Amniotic epithelial cell (primary cell): ENCODE data around the gene GRHL3.
"Not testable (repeated sequence)": the region's sequence is repeated elsewhere in the genome, so short reads cannot be mapped to it uniquely, and the experiment has no call there.

Experiments
- DNase-seq: peaks from one replicate; pipeline ENCODE4 v3.0.0-alpha.2; 2010; ENCODE audit warnings: low read depth

Gene GRHL3

GRCh38 chr1:24319312-24319863 is at the start of gene GRHL3:
Gene GRHL3, plus strand, starts transcription at chr1:24319357. Its CDS starts 195 bp downstream, at chr1:24319552.
- DNase-seq = peak; percentile 39

GRCh38 chr1:24274203-24275103 is 44.7 kb upstream of the GRHL3 start:
- DNase-seq = not testable (repeated sequence)

GRCh38 chr1:24275104-24275410 is 44.1 kb upstream of the GRHL3 start:
- DNase-seq = no peak

- DNase-seq = peak; percentile 31
Observed at GRCh38 chr1:24275510-24275909, 43.6 kb upstream of the GRHL3 start.

- DNase-seq = no peak
Observed at GRCh38 chr1:24276791-24277190, 42.4 kb upstream of the GRHL3 start.

GRCh38 chr1:24277420-24278169 is 41.6 kb upstream of the GRHL3 start:
- peak; percentile 39 for DNase-seq

- DNase-seq = no peak
Observed at GRCh38 chr1:24278726-24279125, 40.4 kb upstream of the GRHL3 start.

- DNase-seq = no peak
Observed at GRCh38 chr1:24279590-24280232, 39.4 kb upstream of the GRHL3 start.

GRCh38 chr1:24281591-24281990 is 37.6 kb upstream of the GRHL3 start:
- no peak for DNase-seq

GRCh38 chr1:24282491-24282890 is 36.7 kb upstream of the GRHL3 start:
- DNase-seq = no peak

GRCh38 chr1:24283326-24284155 is 35.6 kb upstream of the GRHL3 start:
- DNase-seq = peak; percentile 94

- DNase-seq = no peak
Observed at GRCh38 chr1:24284156-24284471, 35.0 kb upstream of the GRHL3 start.

- DNase-seq = no peak
Observed at GRCh38 chr1:24285231-24285630, 33.9 kb upstream of the GRHL3 start.

GRCh38 chr1:24286246-24287010 is 32.7 kb upstream of the GRHL3 start:
- no peak for DNase-seq

- not testable (repeated sequence) for DNase-seq
Observed at GRCh38 chr1:24287779-24288178, 31.4 kb upstream of the GRHL3 start.

GRCh38 chr1:24288479-24288878 is 30.7 kb upstream of the GRHL3 start:
- DNase-seq = peak; percentile 28

GRCh38 chr1:24289937-24290595 is 29.1 kb upstream of the GRHL3 start:
- DNase-seq = peak; percentile 66

- no peak for DNase-seq
Observed at GRCh38 chr1:24290933-24291487, 28.1 kb upstream of the GRHL3 start.

- DNase-seq = no peak
Observed at GRCh38 chr1:24292103-24292502, 27.1 kb upstream of the GRHL3 start.

- DNase-seq = no peak
Observed at GRCh38 chr1:24292887-24293286, 26.3 kb upstream of the GRHL3 start.
